HG02938 (cell line): ENCODE measurements around the gene METTL16.

Experiments
- ATAC-seq: cut with Tn5 transposase; IDR thresholded peaks from one replicate; pipeline ENCODE4 v1.9.1; 2021; ENCODE audit warnings: mild to moderate bottlenecking, moderate library complexity; ENCODE audit not compliant: unreplicated experiment

The METTL16 gene

DNA sequence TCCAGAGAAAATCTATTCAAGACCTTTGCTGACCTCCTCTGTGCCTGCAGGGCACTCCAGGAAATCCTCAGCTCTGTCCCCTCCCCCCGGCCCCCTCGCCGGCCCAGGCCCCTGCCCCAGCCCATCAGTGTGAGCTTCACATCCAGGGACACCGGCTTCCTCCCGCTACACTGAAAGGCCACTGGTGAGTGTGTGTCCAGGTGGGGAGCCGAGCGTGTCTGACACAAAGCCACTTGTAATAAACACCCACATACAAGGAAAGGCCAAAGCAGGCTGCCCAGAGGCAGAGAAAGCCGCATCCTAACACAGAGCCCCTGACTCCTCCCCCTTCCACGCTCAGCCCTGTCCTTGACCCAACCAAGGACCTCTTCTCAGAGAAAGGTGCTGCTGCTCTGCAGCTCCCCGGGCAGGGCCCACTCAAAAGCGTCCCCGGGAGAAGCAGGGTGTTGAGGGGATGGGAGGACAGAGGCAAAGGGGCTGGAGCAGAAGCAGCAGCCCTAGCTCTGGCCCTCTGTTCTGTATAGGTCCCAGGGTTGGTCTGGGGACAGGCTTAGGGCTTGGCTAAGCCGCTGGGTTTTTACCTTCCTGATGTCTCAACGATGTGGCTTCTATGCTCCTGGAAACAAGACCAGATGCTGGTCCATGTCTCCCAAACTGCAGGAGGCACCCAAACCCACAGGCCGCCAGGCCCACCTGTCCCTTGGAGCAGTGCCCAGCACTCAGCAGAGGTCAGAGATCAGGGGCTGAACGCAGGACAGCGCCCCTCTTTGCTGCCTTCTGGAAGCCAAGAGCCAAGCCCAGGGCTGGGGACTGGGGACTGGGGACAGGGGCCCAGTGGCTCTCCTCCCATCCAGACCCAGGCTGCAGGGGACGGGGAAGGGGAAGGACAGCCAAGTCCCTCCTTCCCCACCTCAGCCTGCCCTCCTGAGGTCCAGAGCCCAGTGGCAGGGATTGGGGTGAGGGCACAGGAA lies 126.2 kb downstream of the METTL16 start:
- no peak for ATAC-seq

DNA sequence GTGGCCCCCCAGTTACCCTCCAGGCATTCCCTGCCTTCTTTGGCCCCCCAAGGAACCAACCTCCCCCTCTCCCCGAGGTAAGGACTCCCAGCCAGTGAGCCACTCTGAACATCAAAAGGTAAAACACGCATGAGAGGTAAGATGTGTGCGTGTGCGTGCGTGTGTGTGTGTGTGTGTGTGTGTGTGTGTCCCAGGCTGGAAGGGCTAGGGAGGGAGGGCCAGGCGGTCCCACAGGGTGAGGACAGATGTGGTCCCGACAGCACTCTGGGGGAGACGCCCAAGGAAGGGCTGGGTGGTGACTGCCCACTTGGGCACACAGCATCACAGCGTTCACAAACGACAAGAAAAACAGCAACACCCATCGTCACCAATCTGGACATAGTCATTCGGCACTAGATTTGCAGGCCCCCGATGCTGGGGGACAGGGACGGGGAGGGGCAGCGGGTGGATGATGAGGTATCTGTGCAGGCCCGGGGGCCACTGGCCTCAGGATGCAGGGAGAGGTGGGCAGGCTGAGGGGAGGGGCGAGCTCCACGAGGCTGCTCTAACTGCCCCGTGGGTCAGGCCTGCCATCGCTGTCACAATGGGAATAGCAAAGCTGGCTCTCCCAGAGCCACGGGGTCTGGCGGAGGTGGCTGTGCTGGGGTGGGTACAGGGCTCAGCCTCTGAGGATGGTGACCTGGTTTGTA lies 127.1 kb downstream of the METTL16 start:
- no peak for ATAC-seq

DNA sequence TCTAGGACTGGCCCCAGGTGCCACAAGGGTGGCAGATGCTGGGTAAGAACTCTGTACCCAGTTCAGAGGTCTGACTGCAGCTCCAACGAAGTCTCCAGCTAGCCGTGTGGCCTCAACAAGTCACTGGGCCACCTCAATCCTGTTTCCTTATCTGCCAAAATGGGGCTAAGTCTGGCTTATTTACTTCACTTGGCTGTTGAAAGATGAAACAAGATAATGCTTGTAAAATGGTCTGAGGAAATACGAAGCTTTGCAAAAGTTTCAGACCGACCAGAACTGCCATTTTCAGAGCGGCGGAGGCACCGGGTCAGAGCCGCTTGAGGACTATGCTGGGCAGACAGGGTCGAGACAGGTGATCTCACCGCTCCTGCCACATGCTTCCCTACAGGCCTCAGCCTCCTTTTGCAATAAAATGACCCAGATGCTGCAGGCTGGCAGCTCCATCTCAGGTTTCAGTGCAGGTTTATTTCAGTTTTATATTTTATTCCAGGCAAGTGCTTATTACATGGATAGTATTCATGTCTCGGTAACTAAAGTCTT lies 128.0 kb downstream of the METTL16 start:
- no peak for ATAC-seq

DNA sequence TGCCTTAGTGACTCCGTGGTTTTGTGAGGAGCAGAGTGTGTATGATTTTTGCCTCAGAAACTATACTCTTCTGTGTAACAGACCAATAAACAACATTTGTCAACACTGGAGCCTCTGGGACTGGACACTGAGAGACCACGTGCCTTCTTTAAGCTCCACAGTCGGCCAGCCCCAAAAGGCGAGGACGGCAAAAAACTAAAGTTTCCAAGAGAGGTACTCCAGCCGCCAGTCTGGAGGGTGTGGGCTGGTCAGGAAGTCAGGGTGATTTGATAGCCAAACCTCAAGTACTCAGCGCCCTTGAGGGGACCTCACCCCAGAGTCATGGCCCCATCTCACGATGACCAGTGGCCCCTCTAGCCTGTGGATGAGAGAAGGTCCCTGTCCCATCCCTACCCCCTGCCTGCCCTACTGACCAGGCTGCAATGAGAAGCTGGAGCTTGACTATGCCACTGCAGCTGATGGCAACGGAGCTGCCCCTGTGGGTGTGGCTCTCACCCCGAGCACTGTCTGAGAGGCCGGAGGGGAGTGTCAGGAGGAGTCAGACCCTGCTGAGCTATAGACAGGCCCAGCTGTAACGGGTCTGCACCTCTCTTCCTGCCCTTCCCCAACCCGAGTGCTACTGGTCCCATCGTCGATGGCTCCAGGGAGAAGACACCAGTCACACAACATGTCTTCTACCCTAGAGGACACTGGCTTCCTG lies 130.6 kb downstream of the METTL16 start:
- ATAC-seq, result no peak

DNA sequence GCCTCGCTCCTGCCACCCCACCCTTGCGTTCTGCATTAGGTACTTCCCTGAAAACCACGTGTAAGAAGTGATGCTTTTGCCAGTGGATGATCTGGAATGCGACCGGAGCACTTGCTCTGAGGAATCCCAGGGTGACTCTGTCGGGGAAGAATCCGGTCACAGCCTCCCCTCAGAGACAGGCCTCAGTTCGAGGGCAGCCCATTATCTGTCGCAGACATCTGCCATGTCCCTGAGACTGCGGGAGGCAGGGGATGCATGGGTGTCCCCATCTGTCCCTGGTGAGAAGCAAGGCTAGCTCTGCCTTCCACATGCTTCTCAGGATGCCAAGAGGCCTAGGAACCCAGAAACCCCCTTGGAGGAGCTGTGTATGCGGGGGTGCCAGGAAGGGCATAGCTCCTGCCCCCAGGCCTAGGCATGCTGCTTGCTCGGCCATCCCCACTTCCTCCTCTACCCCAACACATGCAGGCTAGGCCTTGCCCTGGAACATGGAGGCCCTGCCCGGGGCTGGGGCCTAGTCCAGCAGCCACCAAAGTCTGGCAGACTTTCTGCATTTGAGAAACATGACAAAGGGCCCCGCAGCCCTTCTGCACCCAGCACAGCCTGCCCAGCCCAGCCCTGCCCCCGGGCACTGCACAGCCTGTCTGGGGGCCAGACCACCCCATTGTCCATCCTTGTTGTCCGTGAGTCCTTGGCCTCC lies 131.3 kb downstream of the METTL16 start:
- ATAC-seq, result no peak

DNA sequence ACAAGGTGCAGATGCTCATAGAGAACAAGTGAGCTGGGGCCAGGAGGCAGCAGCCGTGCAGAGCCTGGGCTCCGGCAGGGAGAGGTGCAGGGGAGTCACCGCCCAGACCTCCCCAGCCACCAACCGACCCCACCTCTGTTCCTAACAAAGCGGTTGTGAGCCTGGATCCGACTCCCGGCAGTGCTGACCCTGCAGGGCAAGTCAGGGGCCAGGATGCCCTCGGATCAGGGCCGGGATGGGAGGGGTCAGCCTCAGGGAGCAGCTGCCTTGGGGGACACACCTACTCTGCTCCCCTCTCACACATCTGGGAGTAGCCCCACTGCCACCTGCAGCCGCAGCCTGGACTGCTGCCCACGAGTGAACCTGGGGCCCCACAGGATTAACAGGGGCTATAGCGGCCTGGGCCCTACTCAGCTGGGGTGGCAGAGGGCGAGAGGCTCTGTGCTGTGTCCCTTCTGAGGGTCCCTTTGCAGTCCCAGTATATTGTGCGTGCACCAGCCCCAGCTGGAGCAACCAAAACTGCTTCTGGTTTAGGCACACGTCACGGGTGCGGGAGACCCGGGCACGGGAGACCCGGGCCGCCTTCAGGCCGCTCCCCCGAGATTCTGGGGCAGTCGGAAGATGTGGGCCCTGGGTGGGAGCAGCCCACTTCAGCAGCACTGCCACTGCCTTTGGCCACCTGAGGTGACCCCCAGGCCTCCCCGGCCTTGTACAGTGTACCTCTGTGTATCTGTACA lies 132.0 kb downstream of the METTL16 start:
- ATAC-seq, result no peak

DNA sequence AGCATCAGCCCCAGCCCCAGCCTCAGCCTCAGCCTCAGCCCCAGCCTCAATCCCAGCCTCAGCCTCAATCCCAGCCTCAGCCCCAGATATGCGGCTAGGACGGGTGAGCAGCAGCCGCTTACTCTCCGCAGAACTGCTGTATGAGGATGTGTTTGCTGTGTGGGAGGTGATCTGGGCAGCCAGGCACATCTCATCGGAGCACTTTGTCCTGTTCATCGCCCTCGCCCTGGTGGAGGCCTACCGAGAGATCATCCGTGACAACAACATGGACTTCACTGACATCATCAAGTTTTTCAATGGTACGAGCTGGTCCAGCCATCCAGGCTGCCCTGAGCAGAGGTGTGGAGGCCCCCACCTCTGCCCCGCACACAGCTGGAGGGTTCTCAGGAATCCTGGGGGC lies 132.8 kb downstream of the METTL16 start:
- no peak for ATAC-seq

DNA sequence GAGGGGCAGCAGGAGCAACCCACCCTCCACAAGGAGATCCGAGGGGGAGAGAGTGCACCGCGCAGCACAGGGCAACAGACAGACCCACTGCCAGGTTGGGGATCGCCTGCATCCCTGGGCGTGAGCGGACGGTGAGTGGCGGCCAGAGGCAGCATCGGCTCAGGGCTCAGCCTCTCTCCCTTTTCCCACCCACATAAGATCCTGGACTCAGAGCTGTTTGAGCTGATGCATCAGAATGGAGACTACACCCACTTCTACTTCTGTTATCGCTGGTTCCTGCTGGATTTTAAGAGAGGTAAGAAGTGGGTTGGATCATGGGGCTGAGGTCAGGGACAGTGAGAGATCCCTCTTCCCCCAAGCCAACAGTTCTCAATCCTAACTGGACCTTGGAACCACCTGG lies 134.0 kb downstream of the METTL16 start:
- ATAC-seq, result no peak

DNA sequence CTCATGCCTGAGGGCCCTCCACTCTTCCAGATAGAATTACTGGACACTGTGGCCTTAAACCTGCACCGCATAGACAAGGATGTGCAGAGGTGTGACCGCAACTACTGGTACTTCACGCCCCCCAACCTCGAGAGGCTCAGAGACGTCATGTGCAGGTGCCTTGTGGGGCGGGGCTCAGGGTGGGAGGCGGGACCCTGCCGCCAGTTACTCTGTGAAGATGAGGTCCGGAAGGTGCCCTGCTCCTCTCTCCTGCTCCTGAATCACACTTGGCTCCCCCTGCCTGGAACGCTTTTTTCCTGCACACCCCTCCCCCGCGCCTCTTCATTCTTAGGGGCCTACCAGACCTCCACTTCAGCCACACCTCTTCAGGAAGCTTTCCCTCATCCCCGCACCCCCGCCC lies 135.6 kb downstream of the METTL16 start:
- no peak for ATAC-seq

DNA sequence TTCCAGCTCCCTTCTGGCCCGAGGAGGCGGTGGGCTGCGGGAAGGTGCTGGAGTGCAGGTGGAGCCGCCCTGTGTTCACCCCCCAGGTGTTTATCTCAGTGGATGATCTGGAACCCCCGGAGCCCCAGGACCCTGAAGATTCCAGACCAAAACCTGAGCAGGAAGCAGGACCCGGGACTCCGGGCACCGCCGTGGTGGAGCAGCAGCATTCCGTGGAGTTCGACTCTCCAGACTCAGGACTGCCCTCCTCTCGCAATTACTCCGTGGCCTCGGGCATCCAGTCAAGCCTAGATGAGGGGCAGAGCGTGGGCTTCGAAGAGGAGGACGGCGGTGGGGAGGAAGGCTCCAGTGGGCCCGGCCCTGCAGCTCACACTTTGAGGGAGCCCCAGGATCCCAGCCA lies 136.3 kb downstream of the METTL16 start:
- no peak for ATAC-seq

DNA sequence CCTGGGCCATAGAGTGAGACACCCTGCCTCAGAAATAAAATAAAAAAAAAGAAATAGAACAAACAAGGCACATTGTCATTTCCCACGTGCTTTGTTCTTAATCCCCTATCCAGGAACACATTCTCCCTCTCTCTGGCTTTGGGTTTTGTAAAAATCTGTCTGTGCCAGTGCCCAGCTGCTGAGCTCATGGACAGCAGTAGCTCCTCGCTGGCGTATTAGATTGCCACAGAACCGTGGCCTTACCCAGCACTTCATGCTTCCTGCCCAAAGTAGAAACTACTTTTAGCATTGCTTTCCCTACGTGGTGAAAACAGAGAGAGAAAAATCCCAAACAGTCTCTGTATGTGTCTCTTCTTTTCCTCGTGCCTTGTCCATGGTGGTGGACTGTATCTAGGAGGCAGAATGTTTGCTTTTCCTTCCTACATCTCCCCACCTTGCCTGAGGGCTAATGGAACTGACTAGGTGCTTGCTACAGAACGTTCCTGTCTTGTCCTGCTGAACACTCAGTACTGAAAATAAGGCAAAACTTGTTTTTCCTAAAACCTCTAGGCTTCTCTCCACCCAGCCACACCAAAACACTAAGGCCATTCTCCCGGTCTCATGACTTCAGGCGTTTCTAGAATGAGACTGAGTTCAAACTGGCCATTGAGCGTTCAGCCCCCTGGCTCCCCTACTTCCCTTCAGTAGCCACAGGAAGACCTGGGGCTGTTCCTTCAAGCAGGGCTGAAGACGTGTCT lies 137.0 kb downstream of the METTL16 start:
- ATAC-seq, result no peak

DNA sequence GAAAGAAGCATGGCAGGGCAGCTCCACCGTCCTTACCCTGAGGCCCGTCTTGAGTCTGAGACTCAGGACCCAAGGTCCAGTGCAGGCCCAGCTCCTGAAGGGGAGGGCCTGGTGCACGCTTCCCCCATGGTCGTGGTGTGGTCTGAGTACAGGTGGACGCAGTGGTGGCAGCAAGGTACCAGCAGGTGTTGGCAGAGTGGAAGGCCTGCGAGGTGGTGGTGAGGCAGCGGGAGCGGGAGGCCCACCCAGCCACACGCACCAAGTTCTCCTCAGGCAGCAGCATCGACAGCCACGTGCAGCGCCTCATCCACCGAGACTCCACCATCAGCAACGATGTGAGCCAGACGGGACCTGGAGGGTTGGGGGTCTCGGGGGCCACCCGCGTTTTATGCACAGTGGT lies 138.5 kb downstream of the METTL16 start:
- ATAC-seq, result no peak

DNA sequence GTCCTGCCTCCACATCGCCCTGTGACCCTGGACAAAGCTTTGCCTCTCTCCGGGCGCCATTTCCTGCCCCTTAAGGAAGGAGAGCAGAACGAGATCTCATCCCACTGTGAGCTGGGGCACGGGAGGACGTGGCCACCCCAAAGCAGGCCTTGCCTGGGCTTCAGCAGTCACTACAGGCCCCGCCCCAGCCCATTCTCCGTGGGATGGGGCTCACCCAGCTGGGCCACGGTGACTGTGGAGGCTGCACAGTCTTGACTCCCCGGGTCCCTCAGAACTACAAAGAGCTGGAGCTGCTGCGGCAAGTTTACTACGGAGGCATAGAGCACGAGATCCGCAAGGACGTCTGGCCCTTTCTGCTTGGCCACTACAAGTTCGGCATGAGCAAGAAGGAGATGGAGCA lies 139.0 kb downstream of the METTL16 start:
- ATAC-seq, result no peak

DNA sequence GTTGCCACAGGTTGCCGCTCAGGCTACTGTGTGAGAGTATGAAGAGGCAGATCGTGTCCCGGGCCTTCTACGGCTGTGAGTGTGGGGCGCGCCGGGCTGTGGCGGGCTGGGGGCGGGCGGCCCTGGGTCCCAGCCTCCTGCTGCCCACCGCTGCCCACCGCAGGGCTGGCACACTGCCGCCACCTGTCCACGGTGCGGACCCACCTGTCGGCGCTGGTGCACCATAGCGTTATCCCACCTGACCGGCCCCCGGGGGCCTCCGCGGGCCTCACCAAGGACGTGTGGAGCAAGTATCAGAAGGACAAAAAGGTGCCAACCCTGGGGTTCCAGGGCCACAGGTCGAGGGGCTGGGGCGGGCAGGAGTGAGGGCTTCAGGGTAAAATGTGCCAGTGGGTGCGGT lies 139.5 kb downstream of the METTL16 start:
- ATAC-seq, result no peak

DNA sequence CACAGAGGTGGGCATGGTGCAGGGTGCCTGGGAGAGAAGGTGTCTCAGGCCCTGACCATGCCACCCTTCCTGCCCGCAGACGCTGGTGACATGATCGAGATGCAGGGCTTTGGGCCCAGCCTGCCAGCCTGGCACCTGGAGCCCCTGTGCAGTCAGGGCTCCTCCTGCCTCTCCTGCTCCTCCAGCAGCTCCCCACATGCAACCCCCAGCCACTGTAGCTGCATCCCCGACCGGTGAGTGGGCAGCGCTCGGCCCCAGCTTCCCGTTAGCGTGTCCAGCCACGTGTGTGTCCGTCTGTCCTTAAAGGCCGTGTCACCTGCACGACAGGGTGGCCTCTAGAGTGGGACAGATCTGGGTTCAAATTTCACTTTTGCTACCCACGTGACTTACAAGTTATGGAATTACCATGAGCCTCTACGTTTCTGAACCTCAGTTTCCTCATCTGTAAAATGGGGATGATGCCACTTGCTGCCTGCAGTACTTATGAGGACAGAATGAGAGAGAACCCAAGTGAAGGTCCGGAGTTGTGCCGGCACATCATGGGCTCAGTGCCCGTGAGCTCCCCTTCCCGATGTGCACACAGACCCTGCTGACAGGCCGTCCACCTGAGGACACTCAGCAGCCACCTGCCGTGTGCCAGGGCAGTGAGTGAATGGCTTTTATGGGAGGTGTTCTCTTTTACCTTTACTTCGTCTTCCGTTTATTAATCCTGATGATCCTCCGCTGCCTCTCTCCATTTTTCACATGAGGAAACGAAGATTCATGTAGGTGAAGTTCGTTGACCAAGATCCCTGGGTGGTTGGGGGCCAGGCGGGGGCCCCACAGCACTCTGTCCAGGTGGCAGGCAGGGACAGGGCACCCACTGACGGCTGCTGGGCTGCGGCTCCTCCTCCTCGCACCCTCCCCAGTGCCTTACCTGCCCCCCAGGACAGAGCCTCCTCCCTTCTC lies 140.2 kb downstream of the METTL16 start:
- no peak for ATAC-seq

DNA sequence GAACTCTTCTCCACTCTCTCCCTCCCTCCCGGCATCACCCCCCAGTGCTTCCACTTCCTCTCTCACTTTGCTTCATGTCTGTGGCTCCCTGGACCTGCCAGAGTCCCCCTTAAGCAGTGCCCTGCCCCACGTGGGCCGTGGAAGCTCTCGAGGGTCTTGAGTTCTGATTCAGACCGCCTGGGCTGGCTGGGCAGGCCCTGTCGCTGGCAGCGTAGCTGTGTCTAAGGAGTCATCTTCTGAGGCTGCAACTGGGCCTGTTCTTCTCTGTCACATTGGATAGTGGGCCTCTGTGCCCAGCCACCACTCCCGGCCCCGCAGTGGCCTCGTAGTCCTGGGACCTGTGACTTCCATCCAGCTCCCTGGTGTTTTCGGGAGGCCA lies 141.5 kb downstream of the METTL16 start:
- ATAC-seq, result no peak

DNA sequence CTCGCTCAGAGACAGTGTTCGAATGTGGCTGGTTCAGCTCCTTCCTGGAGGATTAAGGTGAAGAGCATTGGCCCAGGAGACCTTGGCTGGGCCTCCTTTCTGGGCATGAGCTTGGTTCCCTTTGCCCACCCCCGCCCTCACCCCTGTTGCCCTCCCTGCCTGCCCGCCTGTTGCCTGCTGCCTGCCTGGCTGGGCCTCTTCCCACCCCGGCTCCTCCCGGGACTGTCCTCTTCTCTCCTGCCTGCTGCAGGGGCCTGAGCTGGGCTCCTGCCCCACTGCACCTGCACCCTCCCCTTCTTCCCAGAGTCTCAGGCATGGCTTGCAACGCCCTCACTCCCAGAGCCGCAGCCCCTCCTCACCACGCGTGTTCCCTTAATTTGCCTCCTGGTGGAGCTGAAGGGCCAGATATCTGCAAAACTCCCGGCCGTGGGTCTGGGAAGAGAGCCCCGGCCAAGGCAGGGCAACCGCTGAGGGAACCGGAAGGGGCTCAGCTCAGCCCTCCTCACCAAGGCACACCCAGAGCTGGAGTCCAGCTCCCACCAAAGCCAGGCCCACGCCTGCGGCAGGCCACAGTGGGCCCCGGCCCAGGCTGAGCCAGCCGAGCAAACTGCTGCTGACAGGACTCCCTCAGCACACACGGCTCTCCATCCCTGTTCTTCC lies 142.0 kb downstream of the METTL16 start:
- ATAC-seq, result no peak

DNA sequence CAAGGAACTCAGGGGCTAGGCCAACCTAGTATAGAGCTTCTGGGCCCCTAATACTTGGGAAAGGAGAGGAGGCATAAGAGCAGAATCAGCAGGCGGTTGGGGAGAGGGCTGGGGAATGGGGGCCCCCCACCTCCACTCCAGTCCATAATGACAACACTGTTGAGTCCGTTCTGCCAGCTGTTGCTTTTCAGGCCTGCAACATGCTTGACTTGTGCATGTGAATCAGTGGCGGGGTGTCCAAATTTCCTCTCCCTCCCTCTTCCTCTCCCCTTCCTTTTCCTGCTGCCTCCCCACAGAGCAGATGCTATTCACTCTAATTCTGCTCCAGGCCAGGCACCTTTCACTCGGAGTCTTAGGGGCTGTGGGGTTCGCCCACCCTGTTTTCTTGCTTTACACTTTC lies 142.6 kb downstream of the METTL16 start:
- no peak for ATAC-seq
